CD4-positive, alpha-beta memory T cell (primary cell): ENCODE measurements around the gene SLC16A8. TPM values are rescaled to one million over a fixed set of nuclear protein-coding genes. Genes with fewer than 3 reads are reported as not detected.

Experiments used
- CTCF ChIA-PET: fragments of 350-600 bp; sonication (Branson Sonifier 250); formaldehyde crosslinking; loops from one replicate; lab custom pipeline; 2021; ENCODE audit warnings: inconsistent platforms; ENCODE audit not compliant: partially characterized antibody; lab: Charles Lee
- POLR2A ChIA-PET: fragments of 350-600 bp; sonication (Branson Sonifier 250); formaldehyde crosslinking; loops from one replicate; lab custom pipeline; 2021; ENCODE audit not compliant: partially characterized antibody; lab: Charles Lee
- DNase-seq, 5 donors: peaks; one replicate each; pipeline versions ENCODE4 v3.0.0 to v3.0.0-alpha.2; 2020 to 2022; ENCODE audit warnings: mixed read lengths in 1 of 5
- H3K27ac ChIP-seq: one replicate; pipeline ENCODE4 v1.7.0; 2013; ENCODE audit warnings: low read depth, low read length
- H3K27me3 ChIP-seq: 2 replicates; pipeline ENCODE4 v1.7.0; 2013; ENCODE audit warnings: mild to moderate bottlenecking, low read length, moderate library complexity; ENCODE audit not compliant: insufficient read depth
- H3K36me3 ChIP-seq: 2 replicates; pipeline ENCODE4 v1.7.0; 2013; ENCODE audit warnings: mild to moderate bottlenecking, low read length, moderate library complexity; ENCODE audit not compliant: insufficient read depth
- H3K4me1 ChIP-seq: 2 replicates; pipeline ENCODE4 v1.7.0; 2013; ENCODE audit warnings: mild to moderate bottlenecking, low read length, moderate library complexity; ENCODE audit not compliant: insufficient read depth
- H3K4me3 ChIP-seq, 2 donors: one replicate each; pipeline ENCODE4 v1.7.0; 2013; ENCODE audit warnings: low read length in 2 of 2, mild to moderate bottlenecking in 1 of 2
- H3K9me3 ChIP-seq, 2 donors: one replicate each; pipeline ENCODE4 v1.7.0; 2013; ENCODE audit warnings: low read length in 2 of 2, control low read depth in 1 of 2; ENCODE audit not compliant: control insufficient read depth in 1 of 2
- H3K27ac Mint-ChIP-seq, 7 donors: one replicate each; pipeline ENCODE4 v1.8.0; 2020 to 2021; ENCODE audit warnings: mixed read lengths in 7 of 7, mild to moderate bottlenecking in 6 of 7, inconsistent platforms in 3 of 7, moderate library complexity in 3 of 7
- H3K27me3 Mint-ChIP-seq, 2 donors: one replicate each; pipeline ENCODE4 v1.8.0; 2020 to 2021; ENCODE audit warnings: mixed read lengths in 2 of 2
- H3K36me3 Mint-ChIP-seq, 2 donors: one replicate each; pipeline ENCODE4 v1.8.0; 2020 to 2021; ENCODE audit warnings: mixed read lengths in 2 of 2, inconsistent platforms in 1 of 2, mild to moderate bottlenecking in 1 of 2
- H3K4me1 Mint-ChIP-seq, 4 donors: one replicate each; pipeline ENCODE4 v1.8.0; 2020 to 2021; ENCODE audit warnings: mixed read lengths in 4 of 4, mild to moderate bottlenecking in 1 of 4
- H3K4me3 Mint-ChIP-seq, 8 donors: one replicate each; pipeline ENCODE4 v1.8.0; 2020 to 2021; ENCODE audit warnings: mixed read lengths in 8 of 8, mild to moderate bottlenecking in 7 of 8, moderate library complexity in 6 of 8, inconsistent platforms in 3 of 8
- H3K9me3 Mint-ChIP-seq, 8 donors: one replicate each; pipeline ENCODE4 v1.8.0; 2020 to 2021; ENCODE audit warnings: mixed read lengths in 8 of 8, mild to moderate bottlenecking in 5 of 8, inconsistent platforms in 3 of 8, moderate library complexity in 1 of 8
- intact Hi-C: fragments of 100-400 bp; cut with micrococcal nuclease; formaldehyde crosslinking; loops from one replicate; pipeline ENCODE4 v1.15.1; 2023
- polyA plus RNA-seq, 2 donors: library from polyadenylated mRNA; unstranded; fragments of 300-500 nt; fragmentation: Illumina TruSeq; gene quantifications; one replicate each; pipeline ENCODE4 v1.2.3, GENCODE V29; 2021
- total RNA-seq, 2 experiments: library from RNA; stranded (reverse); gene quantifications; one replicate each; pipeline ENCODE4 v1.2.3, GENCODE V29; 2021

Gene SLC16A8
- total and polyA plus RNA-seq, 4 experiments from 2014 or later, result not detected

DNA sequence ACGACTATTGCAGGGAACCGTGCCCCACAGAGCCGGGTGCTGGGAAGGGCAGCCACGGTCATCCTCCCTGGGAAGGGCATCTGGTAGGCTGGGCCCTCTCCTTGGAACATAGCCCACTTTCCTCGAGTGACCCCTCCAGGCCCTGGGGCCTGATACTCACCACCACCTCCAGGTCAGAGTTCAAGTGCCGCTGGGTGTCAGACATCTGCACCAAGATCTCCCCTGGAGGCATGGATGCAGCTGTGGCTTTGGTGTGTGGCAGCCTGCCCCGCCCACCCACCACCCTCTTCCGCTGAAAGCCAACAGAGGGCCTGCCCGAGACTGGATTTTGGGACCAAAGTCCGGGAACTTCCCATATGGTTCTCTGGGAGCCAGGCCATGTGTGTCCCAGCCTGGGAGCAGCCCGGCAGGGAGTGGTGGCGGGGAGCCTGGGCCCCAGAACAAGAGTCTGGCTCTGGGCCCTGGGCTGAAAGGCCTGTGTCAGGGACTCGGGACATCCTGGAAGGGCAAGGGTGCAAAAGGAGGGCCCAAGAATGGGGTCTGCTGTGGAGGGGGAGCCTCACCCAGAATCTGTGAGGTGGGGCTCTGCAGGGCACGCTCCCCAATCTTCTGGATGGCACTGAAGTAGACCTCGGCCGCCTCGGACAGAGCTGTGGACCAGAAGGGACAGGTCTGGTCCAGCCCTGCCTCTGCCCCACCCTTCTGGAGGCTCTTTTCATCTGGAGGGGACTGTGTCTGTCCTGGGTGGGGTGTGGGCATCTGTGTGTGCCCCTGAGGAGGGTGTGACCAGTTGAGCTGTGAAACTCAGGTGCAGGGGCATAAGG lies 23.9 kb upstream of the SLC16A8 start:
- Histone ChIP-seq H3K4me1 (no peaks in the 10 kb centered on the region), H3K27ac (no peak overlapping the region), H3K36me3 (no peaks in the 10 kb centered on the region), H3K9me3 (no peaks in the 10 kb centered on the region), H3K4me3 (no peak overlapping the region), H3K27me3 (no peaks in the 10 kb centered on the region)
- H3K4me3 Mint-ChIP-seq, result no peak overlapping the region
- CTCF ChIA-PET, result no interaction called here
- intact Hi-C loops, result no loop called here
- H3K27me3 Mint-ChIP-seq, result no peaks in the 10 kb centered on the region
- H3K4me1 Mint-ChIP-seq, result peaks cover 5 to 18% (median 9%) of the 10 kb centered on the region in 4 donors
- peaks cover 0 to 4% (median 0%) of the 10 kb centered on the region in 8 donors for H3K9me3 Mint-ChIP-seq
- H3K27ac Mint-ChIP-seq, result peak overlapping the region in 1 of 7 donors; percentile 89
- H3K36me3 Mint-ChIP-seq, result peaks cover 0 to 9% of the 10 kb centered on the region in 2 donors
- POLR2A ChIA-PET, result no interaction called here
- DNase-seq, result no peak

DNA sequence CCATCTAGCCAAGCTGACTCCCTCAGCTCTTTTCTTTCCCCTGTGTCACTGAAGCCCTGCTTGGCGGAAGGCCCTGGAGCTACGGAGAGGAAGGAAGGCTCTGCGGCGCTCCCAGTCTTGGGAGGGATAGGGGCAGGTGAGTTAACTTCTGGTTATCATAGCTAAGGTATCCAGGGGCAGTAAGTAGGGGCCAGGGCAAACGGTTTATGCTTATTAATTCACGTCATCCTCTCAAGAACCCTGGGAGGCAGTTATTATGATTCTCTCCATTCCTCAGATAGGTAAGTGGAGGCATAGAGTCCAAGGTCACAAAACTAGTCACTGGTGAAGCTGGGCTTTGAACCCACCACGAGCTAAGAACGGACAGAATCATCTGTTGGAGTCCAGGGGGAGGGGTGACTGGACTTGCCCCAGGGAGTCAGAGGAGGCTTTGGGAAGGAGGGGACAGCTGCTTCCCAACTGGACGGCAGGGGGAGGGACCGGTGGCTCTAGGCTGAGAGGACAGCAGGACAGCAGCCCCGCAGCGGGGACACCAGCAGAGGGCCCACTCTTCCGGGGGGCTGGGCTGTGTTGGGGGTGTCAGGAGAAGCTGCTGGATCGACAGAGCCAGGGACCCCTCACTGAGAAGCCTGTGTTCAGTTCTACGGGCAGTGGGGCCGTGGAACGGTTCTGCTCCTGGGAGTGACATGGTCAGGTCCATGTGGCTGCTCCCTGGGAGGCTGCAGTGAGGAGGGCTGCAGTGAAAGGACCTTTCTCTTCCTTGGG lies 23.0 kb upstream of the SLC16A8 start:
- Mint-ChIP-seq H3K4me3 (peak overlapping the region in 1 of 8 donors; percentile 8), H3K9me3 (peaks cover 0 to 4% (median 0%) of the 10 kb centered on the region in 8 donors), H3K36me3 (peaks cover 0 to 8% of the 10 kb centered on the region in 2 donors), H3K27me3 (no peaks in the 10 kb centered on the region), H3K27ac (peak overlapping the region in 1 of 7 donors; percentile 31), H3K4me1 (peaks cover 5 to 18% (median 9%) of the 10 kb centered on the region in 4 donors)
- H3K36me3 ChIP-seq, result no peaks in the 10 kb centered on the region
- no peaks in the 10 kb centered on the region for H3K4me1 ChIP-seq
- H3K27me3 ChIP-seq, result no peaks in the 10 kb centered on the region
- no peak overlapping the region for H3K4me3 ChIP-seq
- intact Hi-C loops, result no loop called here
- ChIA-PET POLR2A (no interaction called here), CTCF (interaction anchor here (0.5 to 1.2 kb wide), 3 partner anchors 8 to 282 kb away, joined by 4 to 5 read pairs (median 4); no protein-coding TSS in a partner anchor)
- DNase-seq, result no peak
- H3K9me3 ChIP-seq, result no peaks in the 10 kb centered on the region
- no peak overlapping the region for H3K27ac ChIP-seq

GRCh38 chr22:38104084-38104483 lies 20.1 kb upstream of the SLC16A8 start:
- no peak for DNase-seq
- intact Hi-C loops, result no loop called here
- H3K27me3 Mint-ChIP-seq, result no peaks in the 10 kb centered on the region
- H3K4me1 Mint-ChIP-seq, result peaks cover 7 to 18% (median 12%) of the 10 kb centered on the region in 4 donors
- no peak overlapping the region for H3K4me3 ChIP-seq
- H3K4me1 ChIP-seq, result no peaks in the 10 kb centered on the region
- peaks cover 0 to 5% of the 10 kb centered on the region in 2 donors for H3K36me3 Mint-ChIP-seq
- no peaks in the 10 kb centered on the region for H3K27me3 ChIP-seq
- no peaks in the 10 kb centered on the region for H3K36me3 ChIP-seq
- peak overlapping the region in 1 of 7 donors; percentile 10 for H3K27ac Mint-ChIP-seq
- peak overlapping the region in 1 of 8 donors; percentile 61 for H3K4me3 Mint-ChIP-seq
- H3K9me3 ChIP-seq, result no peaks in the 10 kb centered on the region
- H3K9me3 Mint-ChIP-seq, result no peaks in the 10 kb centered on the region
- ChIA-PET POLR2A (no interaction called here), CTCF (interaction anchor here (0.6 to 1.4 kb wide), 4 partner anchors 10 to 283 kb away, joined by 3 to 6 read pairs (median 3); no protein-coding TSS in a partner anchor)
- H3K27ac ChIP-seq, result no peak overlapping the region

GRCh38 chr22:38103641-38104040 lies 19.7 kb upstream of the SLC16A8 start:
- H3K4me1 ChIP-seq, result no peaks in the 10 kb centered on the region
- POLR2A ChIA-PET, result no interaction called here
- CTCF ChIA-PET, result interaction anchor here (0.6 to 1.4 kb wide), 4 partner anchors 11 to 282 kb away, joined by 3 to 6 read pairs (median 3); no protein-coding TSS in a partner anchor
- Mint-ChIP-seq H3K4me3 (no peak overlapping the region), H3K9me3 (no peaks in the 10 kb centered on the region), H3K4me1 (peaks cover 7 to 18% (median 12%) of the 10 kb centered on the region in 4 donors), H3K27me3 (no peaks in the 10 kb centered on the region), H3K36me3 (peaks cover 0 to 5% of the 10 kb centered on the region in 2 donors), H3K27ac (peak overlapping the region in 1 of 7 donors; percentile 68)
- H3K9me3 ChIP-seq, result no peaks in the 10 kb centered on the region
- no peak overlapping the region for H3K4me3 ChIP-seq
- no peak for DNase-seq
- H3K36me3 ChIP-seq, result no peaks in the 10 kb centered on the region
- intact Hi-C loops, result no loop called here
- H3K27ac ChIP-seq, result no peak overlapping the region
- no peaks in the 10 kb centered on the region for H3K27me3 ChIP-seq

DNA sequence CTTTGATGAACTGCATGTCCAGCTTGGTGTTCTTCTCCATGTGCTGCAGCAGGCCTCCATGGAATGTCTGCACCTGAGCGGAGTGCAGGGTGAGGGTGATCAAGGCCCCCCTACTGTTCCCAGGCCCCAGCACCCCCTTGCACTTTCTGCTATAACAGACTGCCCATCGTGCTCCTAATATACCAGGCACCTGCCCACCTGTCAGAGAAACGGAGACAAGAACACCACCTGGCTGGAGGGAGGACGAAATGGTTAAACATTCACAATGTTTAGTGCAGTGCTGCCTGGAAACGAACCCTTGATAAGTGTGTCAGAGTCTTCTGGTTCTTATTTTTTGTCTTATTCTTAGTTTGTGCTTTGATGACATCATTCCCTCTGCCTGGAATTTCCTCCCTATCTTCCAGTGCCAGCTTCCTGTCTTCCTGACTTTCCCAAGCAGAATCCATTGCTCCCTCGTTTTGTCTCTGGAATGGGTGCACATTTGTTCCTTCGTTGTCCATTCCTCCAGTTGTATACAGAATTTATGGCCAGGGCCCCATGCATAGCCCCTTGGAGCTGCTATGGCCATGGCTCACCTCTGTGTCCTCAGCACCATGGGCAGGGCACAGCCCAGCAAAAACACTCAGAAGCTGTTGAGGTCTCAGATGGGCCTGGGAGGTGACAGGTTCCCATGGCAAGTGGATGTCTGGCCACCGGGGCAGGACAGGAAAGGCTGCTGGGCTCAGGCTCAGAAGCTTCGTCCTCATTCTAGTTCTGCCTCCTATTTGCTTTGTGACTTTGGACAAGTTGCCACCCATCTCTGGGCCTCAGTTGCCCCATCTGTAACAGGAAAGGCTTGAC lies 14.6 kb upstream of the SLC16A8 start:
- Histone ChIP-seq H3K27me3 (no peaks in the 10 kb centered on the region), H3K27ac (no peak overlapping the region), H3K9me3 (no peaks in the 10 kb centered on the region), H3K36me3 (no peaks in the 10 kb centered on the region), H3K4me3 (no peak overlapping the region), H3K4me1 (no peaks in the 10 kb centered on the region)
- Mint-ChIP-seq H3K36me3 (peaks cover 5 to 21% of the 10 kb centered on the region in 2 donors), H3K4me3 (no peak overlapping the region), H3K9me3 (peaks cover 0 to 1% (median 0%) of the 10 kb centered on the region in 8 donors), H3K4me1 (peaks cover 0 to 5% (median 3%) of the 10 kb centered on the region in 4 donors), H3K27me3 (no peaks in the 10 kb centered on the region), H3K27ac (no peak overlapping the region)
- intact Hi-C loops, result no loop called here
- ChIA-PET POLR2A (no interaction called here), CTCF (interaction anchor here (1.0 to 3.5 kb wide), 2 partner anchors 16 to 46 kb away, joined by 3 to 12 read pairs; no protein-coding TSS in a partner anchor)
- no peak for DNase-seq

- peaks cover 0 to 5% (median 2%) of the 10 kb centered on the region in 4 donors for H3K4me1 Mint-ChIP-seq
- H3K4me3 Mint-ChIP-seq, result no peak overlapping the region
- H3K27ac Mint-ChIP-seq, result no peak overlapping the region
- no peaks in the 10 kb centered on the region for H3K36me3 ChIP-seq
- H3K9me3 ChIP-seq, result no peaks in the 10 kb centered on the region
- peaks cover 8 to 27% of the 10 kb centered on the region in 2 donors for H3K36me3 Mint-ChIP-seq
- H3K27me3 Mint-ChIP-seq, result no peaks in the 10 kb centered on the region
- H3K4me1 ChIP-seq, result no peaks in the 10 kb centered on the region
- CTCF ChIA-PET, result interaction anchor here (1.0 to 3.5 kb wide), 2 partner anchors 17 to 46 kb away, joined by 3 to 12 read pairs; no protein-coding TSS in a partner anchor
- no peaks in the 10 kb centered on the region for H3K27me3 ChIP-seq
- POLR2A ChIA-PET, result no interaction called here
- intact Hi-C loops, result no loop called here
- peaks cover 0 to 1% (median 0%) of the 10 kb centered on the region in 8 donors for H3K9me3 Mint-ChIP-seq
- H3K27ac ChIP-seq, result no peak overlapping the region
- H3K4me3 ChIP-seq, result no peak overlapping the region
- no peak for DNase-seq
Measured at GRCh38 chr22:38097557-38098409, 13.8 kb upstream of the SLC16A8 start.
